ENCODE results near the gene PLA2G3.

GRCh38 chr22:31139866-31140716 is at the start of gene PLA2G3:
- TF ChIP-seq CTCF (IDR thresholded peaks at IDR 0.05) (no peak), TCF7L2 (IDR thresholded peaks at IDR 0.05; ENCODE audit: low read depth, low read length) (no peak), POLR2AphosphoS5 (IDR thresholded peaks at IDR 0.05; ENCODE audit: low read depth, low read length) (no peak)

Measured in Panc1 (cell line).